A673 (cell line): ENCODE data around the gene STOML1.

Experiments
- EZH2 ChIP-seq: fragments of 200-600 bp; sonication (generic); IDR thresholded peaks from 2 replicates; pipeline ENCODE4 v1.6.1; 2017; ENCODE audit warnings: borderline replicate concordance, low read depth, mild to moderate bottlenecking, mixed read lengths, antibody characterized with exemption, low read length; ENCODE audit not compliant: poor library complexity, severe bottlenecking
- TF ChIP-seq, protein P1 (sequence below): fragments of 300-800, 200-600 bp; sonication (generic); conservative IDR thresholded peaks from 2 replicates; pipeline ENCODE4 v1.5.1; 2017; ENCODE audit warnings: low read depth, mild to moderate bottlenecking, antibody characterized with exemption, low read length, moderate library complexity, mixed read lengths

DNA sequence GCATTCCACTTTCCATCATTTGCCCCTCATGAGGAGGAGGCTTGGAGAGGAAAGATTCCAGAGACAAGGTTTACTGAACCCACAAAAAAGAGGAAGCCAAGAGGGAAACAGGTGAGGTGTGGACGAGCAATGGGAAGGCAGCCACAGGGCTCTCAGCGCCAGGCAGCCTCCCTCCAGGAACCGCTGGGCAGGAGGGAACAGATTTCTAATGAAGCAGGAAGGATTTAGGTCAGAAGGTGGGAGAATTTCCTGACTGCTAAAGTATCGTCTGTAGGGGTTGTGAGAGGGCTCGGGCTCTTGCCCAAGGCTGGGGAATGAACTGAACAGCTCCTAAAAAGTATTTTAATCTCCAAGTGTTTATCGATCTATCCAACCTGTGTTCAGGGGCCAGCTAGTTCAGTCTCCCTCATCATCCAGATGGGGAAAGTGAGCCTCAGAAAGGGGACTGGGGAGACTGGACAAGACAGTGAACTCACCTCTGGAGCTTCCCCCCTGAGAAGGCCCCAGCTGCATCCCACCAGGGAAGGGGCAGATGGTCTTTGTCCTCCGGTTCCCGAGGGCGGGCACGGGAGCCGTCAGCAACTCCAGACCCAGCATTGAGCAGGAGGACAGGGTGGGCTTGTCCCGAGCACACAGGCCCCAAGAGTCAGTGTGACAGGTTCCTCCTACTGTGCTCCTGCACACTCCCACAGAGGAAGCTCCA is 55.4 kb downstream of the STOML1 start:
- TF ChIP-seq, protein P1, sequence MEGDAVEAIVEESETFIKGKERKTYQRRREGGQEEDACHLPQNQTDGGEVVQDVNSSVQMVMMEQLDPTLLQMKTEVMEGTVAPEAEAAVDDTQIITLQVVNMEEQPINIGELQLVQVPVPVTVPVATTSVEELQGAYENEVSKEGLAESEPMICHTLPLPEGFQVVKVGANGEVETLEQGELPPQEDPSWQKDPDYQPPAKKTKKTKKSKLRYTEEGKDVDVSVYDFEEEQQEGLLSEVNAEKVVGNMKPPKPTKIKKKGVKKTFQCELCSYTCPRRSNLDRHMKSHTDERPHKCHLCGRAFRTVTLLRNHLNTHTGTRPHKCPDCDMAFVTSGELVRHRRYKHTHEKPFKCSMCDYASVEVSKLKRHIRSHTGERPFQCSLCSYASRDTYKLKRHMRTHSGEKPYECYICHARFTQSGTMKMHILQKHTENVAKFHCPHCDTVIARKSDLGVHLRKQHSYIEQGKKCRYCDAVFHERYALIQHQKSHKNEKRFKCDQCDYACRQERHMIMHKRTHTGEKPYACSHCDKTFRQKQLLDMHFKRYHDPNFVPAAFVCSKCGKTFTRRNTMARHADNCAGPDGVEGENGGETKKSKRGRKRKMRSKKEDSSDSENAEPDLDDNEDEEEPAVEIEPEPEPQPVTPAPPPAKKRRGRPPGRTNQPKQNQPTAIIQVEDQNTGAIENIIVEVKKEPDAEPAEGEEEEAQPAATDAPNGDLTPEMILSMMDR: peak; percentile 1; the same call in 1 of the 2 replicates
- no peak for TF ChIP-seq EZH2
